ENCODE data around the gene FRY.

- no peak for TF ChIP-seq BACH1 (tag; IDR thresholded peaks at IDR 0.05)
- no peak for TF ChIP-seq RAD21 (CRISPR knock-in tag; conservative IDR thresholded peaks at IDR 0.05 in 1 of 2, IDR thresholded peaks at IDR 0.05 in 1 of 2)
- no peak for TF ChIP-seq CTCF (IDR thresholded peaks at IDR 0.05 in 2 of 3, conservative IDR thresholded peaks at IDR 0.05 in 1 of 3; ENCODE audit: insufficient read depth in 2 of 3, low read depth in 1 of 3, low read length in 3 of 3)
- no peak for TF ChIP-seq POLR2A (conservative IDR thresholded peaks at IDR 0.05)
- TF ChIP-seq DEAF1 (CRISPR knock-in tag; IDR thresholded peaks at IDR 0.05), result no peak
- TF ChIP-seq KLF10 (CRISPR knock-in tag; IDR thresholded peaks at IDR 0.05), result no peak
- TF ChIP-seq AFF4 (CRISPR knock-in tag; IDR thresholded peaks at IDR 0.05), result no peak
- no peak for TF ChIP-seq MYC (IDR thresholded peaks at IDR 0.05; ENCODE audit: low read depth, low read length)
- no peak for TF ChIP-seq MYC (CRISPR knock-in tag; IDR thresholded peaks at IDR 0.05; ENCODE audit: borderline replicate concordance, low read depth)
Observed at GRCh38 chr13:32135056-32135390, 103.4 kb downstream of the FRY start.

Measured in K562 (cell line).